ENCODE results near the gene PRKRIP1.
A peak's percentile ranks its signal among the peaks of the same experiment; 100 is the strongest.

Gene PRKRIP1

GRCh38 chr7:102455596-102455995 lies 59.4 kb downstream of the PRKRIP1 start:
- Histone ChIP-seq H3K27ac (no peak overlapping the region), H3K4me3 (no peak overlapping the region)
- TF ChIP-seq, protein P1, sequence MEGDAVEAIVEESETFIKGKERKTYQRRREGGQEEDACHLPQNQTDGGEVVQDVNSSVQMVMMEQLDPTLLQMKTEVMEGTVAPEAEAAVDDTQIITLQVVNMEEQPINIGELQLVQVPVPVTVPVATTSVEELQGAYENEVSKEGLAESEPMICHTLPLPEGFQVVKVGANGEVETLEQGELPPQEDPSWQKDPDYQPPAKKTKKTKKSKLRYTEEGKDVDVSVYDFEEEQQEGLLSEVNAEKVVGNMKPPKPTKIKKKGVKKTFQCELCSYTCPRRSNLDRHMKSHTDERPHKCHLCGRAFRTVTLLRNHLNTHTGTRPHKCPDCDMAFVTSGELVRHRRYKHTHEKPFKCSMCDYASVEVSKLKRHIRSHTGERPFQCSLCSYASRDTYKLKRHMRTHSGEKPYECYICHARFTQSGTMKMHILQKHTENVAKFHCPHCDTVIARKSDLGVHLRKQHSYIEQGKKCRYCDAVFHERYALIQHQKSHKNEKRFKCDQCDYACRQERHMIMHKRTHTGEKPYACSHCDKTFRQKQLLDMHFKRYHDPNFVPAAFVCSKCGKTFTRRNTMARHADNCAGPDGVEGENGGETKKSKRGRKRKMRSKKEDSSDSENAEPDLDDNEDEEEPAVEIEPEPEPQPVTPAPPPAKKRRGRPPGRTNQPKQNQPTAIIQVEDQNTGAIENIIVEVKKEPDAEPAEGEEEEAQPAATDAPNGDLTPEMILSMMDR (IDR thresholded peaks at IDR 0.05), result no peak
- DNase-seq (ENCODE audit: low spot score), result no peak

- H3K27ac ChIP-seq, result no peak overlapping the region
- no peak for DNase-seq (ENCODE audit: low spot score)
- TF ChIP-seq, protein P1 (IDR thresholded peaks at IDR 0.05), result no peak
- H3K4me3 ChIP-seq, result no peak overlapping the region
Observed at GRCh38 chr7:102456327-102456726, 60.2 kb downstream of the PRKRIP1 start.

GRCh38 chr7:102457352-102457924 lies 61.3 kb downstream of the PRKRIP1 start:
- no peak overlapping the region for H3K4me3 ChIP-seq
- DNase-seq (ENCODE audit: low spot score), result no peak
- no peak overlapping the region for H3K27ac ChIP-seq
- TF ChIP-seq, protein P1 (IDR thresholded peaks at IDR 0.05), result no peak

DNA sequence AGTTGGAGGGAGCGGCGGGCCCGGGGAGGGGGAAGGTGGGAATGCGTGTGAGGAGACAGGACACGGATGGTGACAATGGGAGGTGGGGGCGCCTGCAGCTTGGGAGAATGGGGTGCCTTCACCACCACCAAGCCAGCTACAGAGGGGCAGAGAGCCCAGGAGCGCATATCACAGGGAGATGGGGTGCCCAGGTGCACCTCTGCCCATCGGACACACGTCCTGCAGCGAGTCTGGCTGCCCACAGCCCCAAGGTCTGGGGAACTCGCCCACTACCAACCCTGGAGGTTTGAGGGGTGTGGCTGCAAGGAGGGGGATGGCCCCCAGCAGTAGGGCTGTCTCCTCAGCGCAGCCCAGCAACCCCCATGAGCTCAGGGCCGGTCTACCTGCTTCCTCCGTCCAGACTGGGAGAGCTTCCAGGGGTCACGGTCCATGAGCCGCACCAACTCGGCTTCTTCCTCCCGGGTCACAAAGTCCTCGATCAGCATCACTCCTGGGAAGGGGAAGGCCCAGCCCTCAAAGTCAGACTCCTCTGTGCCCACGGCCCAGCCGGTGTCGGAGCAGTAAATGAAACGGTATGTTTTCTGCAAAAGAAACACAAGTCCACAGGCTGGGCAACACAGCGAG lies 63.2 kb downstream of the PRKRIP1 start:
- H3K27ac ChIP-seq, result no peak overlapping the region
- DNase-seq (ENCODE audit: low spot score), result no peak
- TF ChIP-seq, protein P1 (IDR thresholded peaks at IDR 0.05), result no peak
- H3K4me3 ChIP-seq, result no peak overlapping the region

DNA sequence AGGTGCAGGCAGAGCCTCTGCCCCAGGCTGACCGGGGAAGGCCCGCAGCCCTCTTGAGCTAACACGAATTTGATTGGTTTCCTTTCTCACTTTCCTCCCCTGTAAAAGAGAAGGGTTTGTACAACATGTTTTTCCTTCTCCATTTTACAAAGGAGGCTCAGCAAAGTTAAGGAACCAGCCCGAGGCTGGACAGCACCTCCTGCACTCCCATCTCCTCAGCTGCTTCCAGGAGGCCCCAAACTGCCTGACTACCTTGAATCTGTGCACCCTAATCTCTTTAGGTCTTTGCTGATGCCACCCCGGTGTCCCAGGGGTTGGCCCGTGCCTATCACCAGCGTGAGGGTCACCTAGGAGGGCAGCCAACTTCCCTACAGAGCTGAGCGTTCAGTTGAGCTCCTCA lies 64.3 kb downstream of the PRKRIP1 start:
- Histone ChIP-seq H3K4me3 (no peak overlapping the region), H3K27ac (no peak overlapping the region)
- no peak for DNase-seq (ENCODE audit: low spot score)
- TF ChIP-seq, protein P1 (IDR thresholded peaks at IDR 0.05), result no peak

DNA sequence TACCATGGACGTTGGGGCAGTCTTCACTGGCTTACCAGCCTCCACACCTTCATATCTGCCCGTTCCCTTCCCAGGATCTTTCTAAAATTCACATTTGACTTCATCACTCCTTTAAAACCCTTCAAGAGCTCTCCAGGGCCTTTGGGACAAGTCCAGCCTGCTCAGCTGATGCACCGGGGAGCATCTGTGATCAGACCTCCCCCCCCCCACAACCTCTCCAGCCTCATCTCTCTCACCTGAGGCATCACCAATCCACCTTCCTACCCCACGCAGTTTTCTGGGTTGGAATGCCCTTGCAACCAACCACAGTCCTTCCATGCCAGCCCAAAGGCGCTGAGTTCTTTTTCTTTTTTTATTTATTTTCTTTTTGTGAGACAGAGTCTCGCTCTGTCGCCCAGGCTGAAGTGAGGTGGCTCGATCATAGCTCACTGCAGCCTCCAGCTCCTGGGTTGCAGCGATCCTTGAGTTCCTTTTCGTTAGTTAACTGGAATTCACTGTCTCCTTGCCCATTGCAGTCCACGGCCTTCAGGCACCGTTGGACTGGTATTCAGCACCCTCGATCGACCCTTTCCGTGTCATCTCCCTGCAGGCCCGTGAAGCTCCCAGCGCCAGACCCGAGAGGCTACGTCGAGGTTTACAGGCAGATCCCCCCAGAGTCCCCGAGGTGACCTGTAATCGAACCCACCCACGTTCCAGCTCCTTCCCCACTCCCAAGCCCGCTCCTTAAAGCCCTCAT lies 67.8 kb downstream of the PRKRIP1 start:
- peak overlapping the region; percentile 41 to 74 for H3K27ac ChIP-seq
- no peak for DNase-seq (ENCODE audit: low spot score)
- TF ChIP-seq, protein P1 (IDR thresholded peaks at IDR 0.05), result no peak
- peak overlapping the region; percentile 87 for H3K4me3 ChIP-seq
